Pancreas (tissue), 10 donors: ENCODE data around the gene HECTD4. TPM values are rescaled to one million over a fixed set of nuclear protein-coding genes. Genes with fewer than 3 reads are reported as not detected.

ENCODE experiments used
- ATAC-seq, 4 donors: fragments of 200-7000 bp; cut with Tn5 transposase; one replicate each; pipeline versions ENCODE4 v1.8.0 to v1.9.1; 2020; ENCODE audit warnings: mild to moderate bottlenecking in 4 of 4, moderate library complexity in 4 of 4
- DNase-seq, 6 donors: peaks; one replicate each; pipeline ENCODE4 v3.0.0-alpha.2; 2020
- FAIRE-seq: peaks from 2 replicates; lab custom pipeline; 2012; peaks lifted over from hg19 to GRCh38; lab: Jason Lieb, UNC
- H3K27ac ChIP-seq, 4 donors: fragments of 200-600 bp; sonication (generic); 1 replicate in 3 of 4; 2 replicates in 1 of 4; pipeline versions ENCODE4 v1.5.0 to v1.8.0; 2020
- H3K27me3 ChIP-seq, 4 donors: fragments of 200-600 bp; one replicate each; pipeline ENCODE4 v1.8.0; 2021
- H3K36me3 ChIP-seq, 3 donors: fragments of 200-600 bp; sonication (generic) in 1 of 3; one replicate each; pipeline versions ENCODE4 v1.5.0 to v1.8.0; 2020 to 2021
- H3K4me1 ChIP-seq, 3 donors: fragments of 200-600 bp; one replicate each; pipeline ENCODE4 v1.8.0; 2021
- H3K4me3 ChIP-seq, 4 donors: fragments of 200-600 bp; sonication (generic) in 2 of 4; one replicate each; pipeline versions ENCODE4 v1.5.0 to v1.8.0; 2020 to 2021
- H3K9me3 ChIP-seq, 4 donors: fragments of 200-600 bp; one replicate each; pipeline ENCODE4 v1.8.0; 2021
- WGBS, 2 donors: extraction: QIAGEN DNeasy Blood & Tissue Kit; methylation state at CpG; one replicate each; pipeline ENCODE4 v1.1.7; 2013; 5-methylcytosine and 5-hydroxymethylcytosine counted together
- intact Hi-C, 3 donors: fragments of 100-400 bp; cut with DNase I; formaldehyde crosslinking; loops; one replicate each; pipeline versions ENCODE4 v1.11.1 to v1.14.2; 2022
- polyA plus RNA-seq, 2 donors: library from polyadenylated mRNA; stranded (reverse); fragments of 200-250 nt; gene quantifications; one replicate each; pipeline ENCODE4 v1.2.3, GENCODE V29; 2013
- total RNA-seq, 6 donors: library from RNA; stranded (reverse); fragmentation: NEBNext Ultra II Directional in 4 of 6; extraction: Animal tissue kit (Norgen Biotek cat#: 25700) in 4 of 6; gene quantifications; one replicate each; pipeline versions ENCODE4 v1.2.1 to v1.2.4, GENCODE V29; 2021 to 2023
- TF ChIP-seq, protein P1 (sequence below), 4 donors: fragments of 200-600 bp; sonication (generic) in 3 of 4; IDR thresholded peaks; one replicate each; pipeline versions ENCODE4 v1.5.0 to v1.8.0; 2021; ENCODE audit warnings: antibody characterized with exemption in 4 of 4
- donor health status: healthy with polysubstance abuse.
- donor health status: DM: no; HTN: no; CAD: no; lungs with moderate emphysema.
- donor health status: DM: no; HTN: no; CAD: no.
- donor health status: control.
- donor health status: control.
- donor health status: Bipolar disorder and iron deficiency.
- donor health status: DM: yes; HTN: yes; CAD: no.
- donor health status: DM: no; HTN: no; CAD: no.
- donor health status: DM: no; HTN: no; CAD: no.
- donor health status: DM: yes; HTN: yes; CAD: no.

Gene HECTD4
- total and polyA plus RNA-seq, 8 donors = 17.9 to 38.4 (median 26.4) TPM

DNA sequence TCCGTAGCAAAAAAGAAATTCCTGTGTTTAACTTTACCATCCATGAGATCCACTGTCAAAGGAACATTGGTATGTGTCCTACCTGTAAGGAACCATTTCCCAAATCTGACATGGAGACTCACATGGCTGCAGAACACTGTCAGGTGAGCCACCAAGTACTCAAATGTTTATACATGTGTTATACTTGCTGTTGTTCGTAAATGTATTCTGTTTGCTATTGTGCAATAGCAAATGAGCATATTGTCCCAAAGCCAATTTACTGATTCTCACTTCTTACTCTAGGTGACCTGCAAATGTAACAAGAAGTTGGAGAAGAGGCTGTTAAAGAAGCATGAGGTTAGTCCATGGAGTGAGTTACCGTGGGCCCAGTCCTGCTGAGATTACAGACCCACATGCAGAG lies 247.5 kb downstream of the HECTD4 start:
- Histone ChIP-seq H3K27ac (no peak overlapping the region), H3K27me3 (no peaks in the 10 kb centered on the region), H3K4me3 (no peak overlapping the region), H3K9me3 (no peaks in the 10 kb centered on the region), H3K4me1 (peaks cover 0 to 16% (median 12%) of the 10 kb centered on the region in 3 donors), H3K36me3 (peaks cover 0 to 39% (median 13%) of the 10 kb centered on the region in 3 donors)
- DNase-seq = no peak
- 80 to 85% methylated on average over 3 of the region's 3 CpGs for WGBS, 2 donors
- no peak for ATAC-seq
- intact Hi-C loops = no loop called here
- TF ChIP-seq, protein P1, sequence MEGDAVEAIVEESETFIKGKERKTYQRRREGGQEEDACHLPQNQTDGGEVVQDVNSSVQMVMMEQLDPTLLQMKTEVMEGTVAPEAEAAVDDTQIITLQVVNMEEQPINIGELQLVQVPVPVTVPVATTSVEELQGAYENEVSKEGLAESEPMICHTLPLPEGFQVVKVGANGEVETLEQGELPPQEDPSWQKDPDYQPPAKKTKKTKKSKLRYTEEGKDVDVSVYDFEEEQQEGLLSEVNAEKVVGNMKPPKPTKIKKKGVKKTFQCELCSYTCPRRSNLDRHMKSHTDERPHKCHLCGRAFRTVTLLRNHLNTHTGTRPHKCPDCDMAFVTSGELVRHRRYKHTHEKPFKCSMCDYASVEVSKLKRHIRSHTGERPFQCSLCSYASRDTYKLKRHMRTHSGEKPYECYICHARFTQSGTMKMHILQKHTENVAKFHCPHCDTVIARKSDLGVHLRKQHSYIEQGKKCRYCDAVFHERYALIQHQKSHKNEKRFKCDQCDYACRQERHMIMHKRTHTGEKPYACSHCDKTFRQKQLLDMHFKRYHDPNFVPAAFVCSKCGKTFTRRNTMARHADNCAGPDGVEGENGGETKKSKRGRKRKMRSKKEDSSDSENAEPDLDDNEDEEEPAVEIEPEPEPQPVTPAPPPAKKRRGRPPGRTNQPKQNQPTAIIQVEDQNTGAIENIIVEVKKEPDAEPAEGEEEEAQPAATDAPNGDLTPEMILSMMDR (IDR thresholded peaks at IDR 0.05) = no peak
- no peak for FAIRE-seq

DNA sequence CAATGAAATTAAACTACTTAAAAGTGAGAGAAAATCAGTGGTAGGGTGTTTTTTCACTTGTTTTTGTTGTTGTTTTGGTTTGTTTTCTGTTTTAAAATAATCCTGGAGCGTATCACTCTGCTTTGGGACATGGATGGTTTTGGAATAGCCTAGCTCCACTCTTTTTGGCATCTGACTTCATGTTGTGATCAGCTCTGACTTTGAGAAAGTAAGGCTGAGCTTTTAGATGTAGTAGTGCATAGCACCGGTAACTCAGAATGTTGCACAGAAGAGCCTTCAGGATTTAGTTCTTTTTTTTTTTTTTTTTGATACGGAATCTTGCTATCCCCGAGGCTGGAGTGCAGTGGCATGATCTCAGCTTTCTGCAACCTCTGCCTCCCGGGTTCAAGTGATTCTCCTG lies 248.8 kb downstream of the HECTD4 start:
- H3K36me3 ChIP-seq = peaks cover 0 to 37% (median 13%) of the 10 kb centered on the region in 3 donors
- ATAC-seq = no peak
- H3K27me3 ChIP-seq = no peaks in the 10 kb centered on the region
- peaks cover 0 to 19% (median 12%) of the 10 kb centered on the region in 3 donors for H3K4me1 ChIP-seq
- H3K9me3 ChIP-seq = no peaks in the 10 kb centered on the region
- 93 to 94% methylated on average over 5 of the region's 5 CpGs for WGBS, 2 donors
- no peak overlapping the region for H3K27ac ChIP-seq
- no peak for DNase-seq
- TF ChIP-seq, protein P1 (IDR thresholded peaks at IDR 0.05) = no peak
- no peak for FAIRE-seq
- no peak overlapping the region for H3K4me3 ChIP-seq
- intact Hi-C loops = no loop called here

DNA sequence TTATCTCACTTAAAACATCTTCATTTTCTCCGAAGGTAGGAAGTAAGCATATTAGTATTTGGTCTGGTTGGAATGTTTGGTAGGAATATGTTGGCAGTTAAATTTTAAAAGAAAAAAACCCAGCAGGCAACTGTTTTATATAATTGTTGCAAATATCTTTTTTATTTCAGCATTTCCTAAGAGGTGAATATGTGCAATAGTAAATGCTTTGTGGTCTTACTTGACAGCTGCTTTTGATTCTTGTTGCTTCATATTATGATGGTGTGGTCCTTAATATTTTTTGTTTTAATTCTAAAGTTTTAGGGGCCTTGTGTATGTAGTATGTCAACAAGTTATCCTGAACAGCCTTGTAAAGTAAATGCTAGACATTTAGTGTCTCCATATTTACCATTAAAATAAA lies 250.5 kb downstream of the HECTD4 start:
- WGBS, 2 donors = 59 to 67% methylated on average over 1 of the region's 1 CpG
- no peak for DNase-seq
- no peaks in the 10 kb centered on the region for H3K9me3 ChIP-seq

DNA sequence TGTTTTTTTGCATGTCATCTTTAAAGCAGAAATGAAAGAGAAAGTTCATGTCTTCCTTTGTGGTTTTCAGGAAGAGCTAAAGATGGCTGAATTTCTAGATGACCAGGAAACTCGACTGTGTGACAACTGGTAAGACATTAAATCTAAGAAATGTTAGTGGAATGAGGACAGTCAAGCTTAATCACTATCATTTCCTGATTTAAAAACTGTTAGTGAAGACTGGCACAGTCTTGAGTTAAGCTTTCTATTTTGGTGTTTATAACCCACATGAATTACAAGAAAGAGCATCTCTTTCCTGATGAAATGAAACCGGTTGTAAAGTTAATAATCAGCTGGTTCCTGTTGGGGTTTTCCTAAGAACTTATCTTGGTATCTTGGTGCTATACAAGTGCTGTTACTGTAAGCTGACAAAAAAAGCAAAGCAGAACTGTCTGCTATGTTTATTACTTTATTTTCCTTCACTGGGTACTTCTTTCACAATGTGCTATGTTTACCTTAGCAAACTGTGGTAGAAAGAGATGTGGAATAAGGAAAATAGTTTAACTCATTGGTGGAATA lies 251.7 kb downstream of the HECTD4 start:
- FAIRE-seq = no peak
- Histone ChIP-seq H3K9me3 (no peaks in the 10 kb centered on the region), H3K4me1 (peaks cover 0 to 29% (median 12%) of the 10 kb centered on the region in 3 donors), H3K4me3 (no peak overlapping the region), H3K27ac (peak overlapping the region in 2 of 4 donors; percentile 74 to 75), H3K27me3 (no peaks in the 10 kb centered on the region), H3K36me3 (peaks cover 0 to 9% (median 3%) of the 10 kb centered on the region in 3 donors)
- peak in 3 of 4 donors; percentile 12 to 64 (median 48) for ATAC-seq
- intact Hi-C loops = no loop called here
- TF ChIP-seq, protein P1 (IDR thresholded peaks at IDR 0.05) = no peak
- no peak for DNase-seq
- WGBS, 2 donors = 25 to 32% methylated on average over 2 of the region's 2 CpGs

More for the DNA sequence above, 250.5 kb downstream of the HECTD4 start:
- intact Hi-C loops = no loop called here
- TF ChIP-seq, protein P1 (IDR thresholded peaks at IDR 0.05) = no peak
- ATAC-seq (no peak), FAIRE-seq (no peak)
- H3K4me1 ChIP-seq = peaks cover 0 to 23% (median 12%) of the 10 kb centered on the region in 3 donors
- H3K4me3 ChIP-seq = no peak overlapping the region
- H3K27me3 ChIP-seq = no peaks in the 10 kb centered on the region
- H3K27ac ChIP-seq = peak overlapping the region in 2 of 4 donors; percentile 74 to 75
- H3K36me3 ChIP-seq = peaks cover 0 to 20% (median 7%) of the 10 kb centered on the region in 3 donors

DNA sequence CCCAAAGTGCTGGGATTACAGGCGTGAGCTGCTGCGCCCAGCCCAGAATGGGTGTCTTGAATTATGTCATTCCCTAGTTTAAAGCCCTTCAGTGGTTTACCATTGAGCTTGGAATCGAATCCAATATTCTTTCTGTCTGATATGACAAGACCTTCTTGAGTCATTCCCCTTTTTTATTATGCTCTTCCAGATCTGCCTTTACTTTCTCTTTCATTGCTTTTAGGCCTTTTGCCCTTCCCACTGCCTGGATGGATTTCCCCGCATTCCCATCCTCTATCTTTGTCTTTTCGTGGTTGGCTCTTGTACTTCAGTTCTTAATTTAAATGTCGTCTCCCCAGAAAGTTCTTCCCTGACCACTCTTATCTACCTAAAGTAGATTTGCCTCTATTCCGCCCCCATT lies 255.3 kb downstream of the HECTD4 start:
- ATAC-seq (no peak), DNase-seq (no peak), FAIRE-seq (no peak)
- intact Hi-C loops = no loop called here
- peak overlapping the region in 2 of 4 donors; percentile 89 to 93 for H3K4me3 ChIP-seq
- peaks cover 0 to 44% (median 16%) of the 10 kb centered on the region in 3 donors for H3K4me1 ChIP-seq
- H3K27me3 ChIP-seq = no peaks in the 10 kb centered on the region
- H3K27ac ChIP-seq = no peak overlapping the region
- TF ChIP-seq, protein P1 (IDR thresholded peaks at IDR 0.05) = no peak
- WGBS, 2 donors = 87 to 91% methylated on average over 7 of the region's 7 CpGs
- no peaks in the 10 kb centered on the region for H3K9me3 ChIP-seq
- no peaks in the 10 kb centered on the region for H3K36me3 ChIP-seq
